Measurements from ENCODE around the gene DEXI.

DNA sequence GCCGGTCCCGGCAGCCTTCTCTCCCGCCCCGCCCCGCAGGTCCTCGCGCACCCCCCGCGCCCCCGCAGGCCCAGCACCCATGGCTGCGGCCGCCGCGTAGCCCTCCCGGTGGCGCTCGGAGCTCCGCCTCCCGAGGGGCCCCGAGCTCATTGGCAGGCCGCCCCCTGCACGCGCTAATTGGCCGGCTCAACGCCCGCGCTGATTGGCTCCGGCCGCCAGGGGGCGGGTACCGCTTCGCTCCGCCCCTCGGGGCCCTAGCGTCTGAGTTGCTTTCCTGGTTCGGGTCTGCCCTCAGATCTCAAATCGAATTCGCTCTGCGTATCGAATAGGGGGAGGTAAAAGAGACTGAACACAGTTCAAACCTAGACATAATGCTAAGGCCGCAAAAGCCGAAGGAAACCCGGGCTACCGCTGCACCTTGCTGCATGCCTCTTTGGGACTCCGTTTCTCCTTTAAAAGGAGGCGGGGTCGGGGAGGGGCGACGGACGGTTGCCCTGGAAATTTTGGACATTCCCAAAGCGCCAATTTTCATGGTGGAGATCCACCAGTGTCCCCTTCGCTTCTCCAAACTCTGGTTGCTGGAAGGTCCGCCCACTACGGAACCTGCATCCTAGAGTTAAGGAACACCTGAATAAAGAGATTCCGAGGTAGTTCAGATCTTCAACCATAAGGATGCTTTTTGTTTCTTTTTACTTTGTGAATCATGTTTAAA is at the start of gene DEXI:
- TF ChIP-seq EZH2 (IDR thresholded peaks at IDR 0.05; ENCODE audit: insufficient read depth, poor library complexity, severe bottlenecking), result no peak
- no peak for TF ChIP-seq EZH2phosphoT487 (IDR thresholded peaks at IDR 0.05; ENCODE audit: insufficient read depth, low read depth)

Data from GM23248 (cell line).